Activated CD8-positive, alpha-beta memory T cell treated with anti-CD3 and anti-CD28 coated beads for 4 hours (primary cell): ENCODE measurements around the gene CFAP74.

Experiments
- DNase-seq, 2 donors: peaks; one replicate each; pipeline ENCODE4 v3.0.0-alpha.2; 2020; ENCODE audit warnings: low read depth in 2 of 2

The CFAP74 gene

DNA sequence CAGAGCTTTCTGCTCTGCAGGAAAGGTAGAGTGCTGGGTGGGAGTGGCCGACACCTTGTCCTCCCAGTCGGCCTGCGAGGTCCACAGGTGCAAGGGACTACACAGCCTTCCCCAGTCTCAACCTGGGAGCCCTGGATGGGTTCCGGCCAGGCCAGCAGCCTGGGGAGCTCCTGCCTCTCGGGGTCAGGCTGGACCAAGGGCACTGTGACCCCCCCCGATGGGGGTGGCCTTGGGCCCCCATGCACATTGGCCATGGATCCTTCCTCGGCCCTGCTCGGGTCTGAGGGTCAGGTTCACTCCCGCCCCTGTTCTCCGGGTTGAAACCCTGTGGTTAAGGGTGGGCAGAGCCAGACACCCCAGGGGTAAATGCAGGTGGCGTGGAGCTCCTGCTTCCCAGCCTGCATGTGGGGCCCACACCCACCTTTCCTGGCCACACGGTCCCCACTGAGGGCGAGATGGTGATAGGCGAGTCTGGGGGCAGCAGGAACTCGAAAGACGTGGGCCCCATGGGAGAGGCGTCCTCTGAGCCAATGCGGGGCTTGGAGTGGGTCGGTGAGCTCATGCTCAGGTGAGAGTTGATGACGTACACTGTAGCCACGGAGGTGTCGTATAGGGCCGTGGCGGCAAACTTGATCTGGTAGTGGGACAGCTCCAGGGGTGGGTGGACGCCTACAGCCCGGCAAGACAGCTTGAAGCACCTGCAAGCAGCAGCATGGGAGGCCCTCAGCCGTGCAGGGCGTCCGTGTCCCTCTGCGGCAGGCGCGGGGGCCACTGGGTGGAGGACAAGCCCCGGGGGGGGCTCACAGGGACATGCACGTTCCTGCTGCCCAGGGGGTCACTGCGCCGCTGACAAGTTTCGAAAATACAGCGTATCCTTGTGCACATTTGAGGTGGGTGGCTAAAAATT is 73.7 kb downstream of the CFAP74 start:
- DNase-seq = no peak

DNA sequence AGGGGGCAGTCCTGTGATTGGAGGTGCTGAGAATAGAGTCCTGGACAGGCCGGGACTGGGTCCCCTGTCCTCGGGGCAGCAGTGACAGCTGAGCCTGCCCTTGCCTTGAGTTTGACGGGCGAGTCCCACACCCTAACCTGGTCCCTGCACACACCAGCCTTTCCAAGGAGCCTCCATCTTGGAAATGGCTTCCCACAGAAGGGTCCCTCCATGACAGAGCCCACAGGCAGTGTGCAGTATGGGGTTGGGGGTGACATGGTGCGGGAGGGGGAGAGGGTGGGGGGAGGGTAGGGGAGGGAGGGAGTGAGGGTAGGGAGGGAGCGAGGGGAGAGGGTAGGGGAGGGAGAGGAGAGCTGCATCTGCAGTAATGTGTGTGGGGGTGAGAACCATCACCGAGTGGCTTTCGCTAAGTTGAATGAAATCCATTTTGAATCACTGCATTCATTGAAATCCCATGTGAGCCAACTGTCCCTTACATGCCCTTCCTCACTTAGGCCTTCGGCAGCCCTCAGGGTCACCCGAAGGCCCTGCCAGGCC is 74.4 kb downstream of the CFAP74 start:
- DNase-seq = no peak

DNA sequence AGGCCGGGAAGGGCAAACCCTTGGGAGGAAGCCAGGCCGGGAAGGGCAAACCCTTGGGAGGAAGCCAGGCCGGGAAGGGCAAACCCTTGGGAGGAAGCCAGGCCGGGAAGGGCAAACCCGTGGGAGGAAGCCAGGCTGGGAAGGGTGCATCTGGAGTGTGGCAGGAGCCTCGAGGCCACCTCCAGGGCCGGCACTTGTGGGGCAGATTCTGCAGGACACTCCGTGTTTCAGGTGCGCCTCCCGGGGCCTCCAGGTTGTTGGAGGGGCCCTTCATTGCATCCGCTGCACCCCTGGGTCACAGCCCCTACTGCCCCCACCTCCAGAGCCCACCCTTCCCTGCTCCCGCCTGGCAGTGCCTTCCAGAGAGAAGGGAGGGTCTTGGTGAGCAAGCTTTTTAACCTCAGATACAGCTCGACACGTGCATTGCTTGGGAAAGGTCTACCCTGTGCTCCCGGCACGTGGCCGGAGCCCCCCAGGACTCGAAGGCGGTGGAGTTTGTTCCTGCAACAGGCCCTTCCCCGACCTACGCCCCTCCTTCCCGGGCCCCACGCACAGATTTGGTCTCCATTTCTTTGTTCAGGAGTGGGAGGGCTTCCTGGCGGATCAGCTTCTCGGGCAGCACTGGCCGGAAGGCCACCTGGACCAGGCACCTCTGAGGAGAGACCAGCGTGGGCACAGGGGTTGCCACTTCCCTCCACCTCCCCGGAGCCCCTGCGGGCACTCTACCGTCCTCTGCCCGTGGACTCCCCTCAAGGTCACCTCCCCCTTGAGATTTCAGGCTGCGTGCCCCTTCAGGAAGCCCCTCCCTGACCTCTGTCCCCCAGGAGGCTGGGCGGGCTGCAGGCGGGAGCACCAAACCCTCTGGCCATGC is 75.1 kb downstream of the CFAP74 start:
- DNase-seq = no peak

DNA sequence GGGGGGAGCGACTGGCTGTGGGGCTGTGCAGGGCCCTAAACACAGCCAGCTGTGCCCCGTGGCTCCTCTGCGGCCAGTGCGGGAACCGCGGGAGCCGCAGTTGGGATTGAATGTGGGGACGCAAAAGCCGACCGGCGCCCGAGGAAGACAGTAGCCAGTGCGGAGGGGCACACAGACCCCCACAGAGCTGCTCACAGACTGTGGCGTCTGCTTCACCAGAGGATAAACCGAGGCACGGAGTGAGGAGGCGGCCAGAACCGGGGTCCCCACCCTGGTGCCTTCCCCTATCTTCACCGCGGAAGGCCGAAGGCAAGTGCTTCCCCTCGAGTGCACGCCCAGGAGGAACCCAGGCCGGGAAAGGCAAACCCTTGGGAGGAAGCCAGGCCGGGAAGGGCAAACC is 75.8 kb downstream of the CFAP74 start:
- DNase-seq = no peak

DNA sequence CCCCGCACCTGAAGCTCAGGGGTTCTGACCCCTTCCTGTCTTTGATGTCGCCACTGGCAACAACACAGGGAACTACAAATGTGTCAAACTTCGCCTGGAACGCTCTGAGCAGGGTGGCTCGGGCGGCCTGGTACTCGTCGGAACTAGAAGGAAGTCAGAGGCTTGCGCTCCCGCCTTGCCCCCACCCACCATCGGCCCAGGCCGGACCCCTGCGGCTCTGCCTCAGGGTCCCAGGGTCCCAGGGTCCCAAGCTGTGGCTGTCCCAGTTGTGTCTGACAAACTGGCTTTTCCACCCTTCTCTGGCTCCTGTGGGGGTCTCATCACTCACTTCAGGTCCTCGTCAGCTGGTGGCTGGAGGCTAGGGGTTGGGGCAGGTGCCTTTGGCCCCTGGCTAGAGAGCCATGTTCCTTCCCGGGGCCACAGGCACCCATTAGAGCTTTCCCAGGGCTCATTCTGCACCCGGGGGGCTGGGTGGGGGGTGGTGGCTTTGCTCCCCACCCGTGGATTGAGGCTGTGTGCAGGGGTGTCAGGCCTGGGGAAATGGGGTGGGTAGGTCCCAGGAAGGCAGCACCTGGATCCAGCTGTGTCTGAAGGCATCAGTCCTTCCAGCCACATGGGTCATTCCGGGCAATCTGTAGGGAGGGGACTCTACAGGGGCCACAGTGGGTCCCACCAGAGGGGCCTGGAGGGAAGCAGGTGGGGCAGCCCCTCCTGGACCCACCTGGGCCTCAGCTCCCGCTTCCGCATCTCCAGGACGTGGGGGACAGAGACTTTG is 76.5 kb downstream of the CFAP74 start:
- DNase-seq = no peak

DNA sequence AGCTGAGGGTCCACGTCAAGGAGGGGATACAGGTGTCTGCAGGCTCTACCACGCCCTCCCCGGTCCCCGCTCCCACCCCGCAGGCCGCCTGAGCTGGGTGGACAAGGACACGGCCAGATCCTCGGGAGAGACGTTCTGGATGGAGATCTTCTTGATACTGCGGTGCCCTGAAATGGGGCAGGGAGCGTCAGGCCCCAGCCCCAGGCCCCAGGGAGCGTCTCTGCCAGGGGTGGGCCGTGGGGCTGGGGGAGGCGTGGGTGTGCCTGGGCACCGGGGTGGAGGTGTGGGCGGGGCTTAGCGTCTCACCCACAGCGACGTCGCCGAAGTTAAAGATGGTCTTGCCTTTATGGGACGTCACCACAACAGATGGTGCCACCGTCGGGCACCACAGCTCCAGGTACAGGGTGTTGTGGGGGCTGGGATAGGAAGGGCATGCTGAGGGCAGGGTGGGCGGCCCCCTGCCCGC is 77.2 kb downstream of the CFAP74 start:
- no peak for DNase-seq

DNA sequence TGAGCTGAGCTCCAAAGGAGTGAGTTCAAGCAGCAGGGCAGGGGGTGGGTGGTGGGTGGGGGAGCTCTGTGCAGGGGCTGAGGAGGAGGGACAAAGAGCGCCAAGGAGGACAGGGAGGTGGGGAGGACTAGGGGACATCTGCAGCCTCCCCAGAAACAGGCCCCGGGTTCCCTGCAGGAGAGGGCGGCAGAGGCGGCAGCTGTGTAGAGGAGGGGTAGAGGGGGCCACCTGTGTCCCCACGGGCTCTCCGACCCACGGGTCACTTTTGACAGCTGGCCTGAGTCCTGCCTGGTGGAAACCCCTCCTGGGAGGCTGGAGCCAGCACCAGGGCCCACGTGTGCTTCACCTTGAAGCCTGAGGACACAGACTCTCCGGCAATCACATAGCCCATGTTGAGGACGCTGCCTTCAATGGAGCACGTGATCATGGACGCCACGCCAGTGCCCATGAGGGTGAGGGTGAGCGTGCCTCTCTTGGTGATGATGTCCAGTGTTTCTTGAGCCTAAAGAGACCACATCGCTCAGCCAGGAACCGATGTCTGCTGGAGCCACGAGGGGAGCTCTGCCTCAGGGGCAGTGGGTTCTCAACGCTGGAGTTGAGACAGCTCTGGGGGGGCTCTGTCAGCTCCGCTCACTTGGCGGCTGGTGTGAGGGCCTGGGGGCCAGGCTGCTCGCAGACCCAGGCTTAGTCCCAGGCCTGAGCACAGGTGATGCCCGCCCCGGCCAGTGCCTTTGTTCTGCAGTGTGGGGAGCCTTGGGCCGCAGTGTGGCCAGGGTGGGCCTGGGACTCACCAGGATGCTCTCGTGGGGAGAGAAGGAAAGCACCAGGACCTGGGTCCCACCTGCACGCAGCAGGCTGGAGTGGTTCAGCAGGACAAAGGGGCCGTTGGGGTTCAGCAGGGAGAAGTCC is 77.9 kb downstream of the CFAP74 start:
- no peak for DNase-seq

DNA sequence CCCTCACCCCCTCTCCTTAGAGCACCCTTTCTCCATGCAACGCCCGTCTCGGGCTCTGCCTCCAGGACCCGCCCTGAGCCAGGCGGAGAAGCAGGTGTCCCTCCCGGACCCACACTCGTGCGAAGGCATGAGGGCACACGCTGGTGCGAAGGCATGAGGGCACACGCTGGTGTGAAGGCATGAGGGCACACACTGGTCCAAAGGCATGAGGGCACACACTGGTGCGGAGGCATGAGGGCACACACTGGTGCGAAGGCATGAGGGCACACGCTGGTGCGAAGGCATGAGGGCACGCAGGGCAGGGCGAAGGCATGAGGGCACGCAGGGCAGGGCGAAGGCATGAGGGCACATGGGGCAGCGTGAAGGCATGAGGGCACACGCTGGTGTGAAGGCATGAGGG is 78.7 kb downstream of the CFAP74 start:
- DNase-seq = no peak

DNA sequence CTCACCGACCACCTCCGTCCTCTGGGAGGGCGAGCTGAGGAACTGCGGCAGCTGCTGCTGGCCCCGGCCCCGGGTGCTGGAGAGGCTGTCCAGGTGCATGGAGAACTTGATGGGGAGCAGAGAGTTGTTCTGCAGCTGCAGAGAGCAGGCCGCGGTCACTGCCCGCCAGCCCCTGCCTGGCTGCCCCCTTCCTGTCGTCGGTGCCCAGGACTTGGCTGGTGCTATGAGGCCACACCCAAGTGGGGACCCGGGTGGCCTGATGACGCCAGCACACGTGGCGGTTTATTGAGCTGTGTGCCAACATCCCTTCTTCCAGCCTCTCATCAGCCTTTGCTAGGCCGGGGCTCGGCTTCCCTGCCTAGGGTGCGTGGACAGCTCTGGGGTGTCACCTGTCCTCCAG is 79.2 kb downstream of the CFAP74 start:
- DNase-seq = no peak

DNA sequence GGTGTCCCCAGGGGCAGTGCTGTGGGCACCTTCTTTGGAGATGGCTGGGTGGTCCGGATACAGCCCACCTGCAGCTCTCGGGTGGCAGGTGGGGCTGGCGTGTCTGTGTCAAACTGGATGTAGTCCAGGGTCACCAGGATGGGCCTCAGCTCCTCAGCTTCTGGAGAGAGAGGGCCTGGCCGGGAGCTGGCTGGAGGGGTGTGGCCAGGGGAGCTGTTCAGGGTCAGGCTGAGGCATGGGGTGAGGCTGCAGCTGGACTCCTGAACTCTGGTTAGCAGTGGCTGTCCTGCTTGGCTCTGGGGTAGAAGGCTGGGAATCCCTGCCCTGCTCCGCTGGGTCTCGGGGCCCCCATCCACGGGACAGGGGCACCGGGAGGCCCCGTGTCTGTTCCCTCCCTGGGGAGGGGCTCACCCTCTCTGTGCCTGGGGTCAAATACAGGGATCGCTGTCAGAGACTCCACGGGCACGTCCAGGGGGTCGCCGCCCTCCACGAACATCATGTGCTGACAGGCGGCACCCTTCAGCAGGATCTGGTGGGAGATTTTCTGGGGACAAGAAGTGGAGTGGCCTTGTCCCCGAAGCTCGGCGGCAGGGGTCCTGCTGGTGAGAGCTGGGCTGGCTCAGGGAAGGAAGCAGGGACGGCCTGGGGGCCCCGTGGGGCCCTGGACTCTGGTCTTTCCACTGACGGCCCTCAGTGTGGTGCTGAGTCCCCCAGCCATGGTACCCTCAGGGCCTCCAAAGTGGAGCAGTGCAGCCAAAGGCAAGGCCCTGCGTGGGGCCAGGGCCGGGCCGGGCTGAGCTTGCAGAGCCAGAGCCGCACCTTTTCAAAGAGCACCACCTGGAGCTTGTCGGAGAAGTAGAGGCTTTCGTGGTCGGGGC is 80.4 kb downstream of the CFAP74 start:
- no peak for DNase-seq

DNA sequence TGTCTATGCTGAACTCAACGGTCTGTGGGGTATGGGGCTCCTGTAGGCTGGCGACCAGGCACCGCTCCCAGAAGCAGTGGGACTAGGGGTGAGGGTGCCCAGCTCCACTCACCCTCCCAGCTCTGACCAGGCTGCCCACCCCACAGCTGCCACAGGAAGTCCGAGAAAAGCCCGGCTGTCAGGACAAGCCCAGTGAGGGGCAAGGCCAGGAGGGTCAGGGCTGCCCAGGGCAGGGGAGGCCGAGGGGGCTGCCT is 81.0 kb downstream of the CFAP74 start:
- no peak for DNase-seq

DNA sequence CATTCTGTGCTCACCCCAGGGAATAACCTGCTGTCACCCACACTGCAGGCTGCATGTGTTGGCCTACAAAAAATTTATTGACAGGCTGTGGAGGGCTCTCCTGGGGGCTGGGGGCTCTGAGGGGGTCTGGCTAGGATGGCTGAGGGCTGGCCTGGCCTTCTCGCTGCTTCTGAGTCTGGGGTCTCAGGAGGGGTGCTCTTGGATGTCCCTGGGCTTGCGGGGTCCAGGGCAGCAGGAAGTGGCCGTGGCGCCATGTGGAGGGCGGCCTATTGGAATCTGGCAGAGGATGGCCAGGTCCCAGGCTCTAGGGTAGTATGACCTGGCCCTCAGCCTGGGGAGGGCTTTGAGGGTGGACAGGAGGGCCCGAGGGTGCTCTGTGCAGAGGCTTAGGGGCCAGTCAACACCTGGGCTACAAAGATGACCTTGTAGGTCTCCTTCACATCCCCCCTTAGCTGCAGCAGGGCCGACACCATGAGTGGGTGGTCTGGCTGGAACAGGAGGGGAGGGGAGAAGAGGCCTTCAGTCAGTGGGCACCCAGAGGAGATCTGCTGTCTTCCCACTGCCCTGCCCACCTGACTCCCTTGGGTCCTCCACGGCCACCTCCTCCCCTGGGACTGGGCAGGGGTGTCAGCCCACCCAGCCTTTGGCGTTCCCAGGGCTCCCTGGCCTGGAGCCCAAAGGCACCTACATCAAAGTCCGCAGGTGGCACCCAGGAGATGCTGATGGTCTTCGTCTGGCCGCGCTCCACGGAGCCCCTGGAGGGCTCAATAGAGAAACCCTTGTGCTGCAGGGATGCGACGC is 81.5 kb downstream of the CFAP74 start:
- DNase-seq = no peak

DNA sequence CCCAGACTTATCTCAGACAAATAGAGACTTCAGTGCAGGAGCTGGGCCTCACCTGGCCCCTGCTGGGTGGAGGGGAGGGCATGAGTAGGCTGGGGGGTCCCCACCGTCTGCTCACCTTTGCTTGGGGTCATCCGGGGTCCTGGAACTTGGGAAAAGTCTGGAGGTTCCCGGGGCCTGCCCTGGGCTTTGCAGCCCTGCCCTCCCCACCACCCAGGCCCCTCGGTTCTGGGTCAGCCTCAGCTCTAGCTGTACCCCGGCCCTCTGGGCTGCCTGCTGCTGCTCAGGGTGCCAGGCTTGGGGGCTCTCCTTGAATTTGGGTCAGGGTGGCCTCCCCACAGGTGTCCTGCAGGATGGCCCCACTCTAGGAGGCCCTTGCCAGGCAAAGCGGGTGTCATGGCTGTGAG is 82.1 kb downstream of the CFAP74 start:
- no peak for DNase-seq

DNA sequence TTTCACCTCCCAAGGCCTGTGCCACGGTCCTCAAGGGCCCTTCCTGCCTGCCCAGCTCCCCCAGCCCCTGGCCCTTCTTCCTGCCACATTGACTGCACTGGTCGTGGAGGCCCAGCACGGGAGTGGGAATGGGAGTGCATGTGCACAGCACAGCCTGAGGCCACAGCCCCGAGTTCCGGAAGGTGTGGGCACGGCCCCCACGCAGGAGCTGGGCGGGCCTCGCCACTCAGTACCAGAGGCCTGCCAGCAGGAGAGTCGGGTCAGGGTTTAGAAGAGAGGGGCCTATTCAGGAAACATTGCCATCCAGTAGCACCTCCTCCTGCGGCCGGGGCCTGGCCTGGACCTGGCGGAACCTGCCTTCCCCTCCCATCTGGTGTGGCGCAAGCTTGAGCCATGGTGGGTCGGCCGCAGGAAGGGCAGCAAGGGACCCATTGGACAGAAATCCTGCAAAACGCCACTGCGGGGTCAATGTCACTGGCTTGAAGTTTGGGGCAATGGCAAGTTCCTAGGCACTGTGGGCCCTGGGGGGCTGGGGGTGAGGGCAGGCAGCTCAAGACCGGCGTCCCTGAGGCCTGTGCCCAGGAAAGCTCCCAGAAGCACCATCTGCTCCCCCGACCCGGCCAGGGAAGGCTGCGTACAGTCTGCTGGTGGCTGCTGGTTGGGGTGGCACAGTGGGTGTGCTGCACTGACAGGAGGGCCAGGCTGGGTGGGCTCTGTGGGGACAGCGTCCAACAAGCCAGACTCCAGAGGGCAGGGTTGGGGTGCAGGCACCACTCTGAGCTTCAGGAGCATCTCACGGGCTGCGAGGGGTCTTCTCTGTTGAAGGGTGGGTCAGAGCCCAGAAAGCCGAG is 82.8 kb downstream of the CFAP74 start:
- no peak for DNase-seq

DNA sequence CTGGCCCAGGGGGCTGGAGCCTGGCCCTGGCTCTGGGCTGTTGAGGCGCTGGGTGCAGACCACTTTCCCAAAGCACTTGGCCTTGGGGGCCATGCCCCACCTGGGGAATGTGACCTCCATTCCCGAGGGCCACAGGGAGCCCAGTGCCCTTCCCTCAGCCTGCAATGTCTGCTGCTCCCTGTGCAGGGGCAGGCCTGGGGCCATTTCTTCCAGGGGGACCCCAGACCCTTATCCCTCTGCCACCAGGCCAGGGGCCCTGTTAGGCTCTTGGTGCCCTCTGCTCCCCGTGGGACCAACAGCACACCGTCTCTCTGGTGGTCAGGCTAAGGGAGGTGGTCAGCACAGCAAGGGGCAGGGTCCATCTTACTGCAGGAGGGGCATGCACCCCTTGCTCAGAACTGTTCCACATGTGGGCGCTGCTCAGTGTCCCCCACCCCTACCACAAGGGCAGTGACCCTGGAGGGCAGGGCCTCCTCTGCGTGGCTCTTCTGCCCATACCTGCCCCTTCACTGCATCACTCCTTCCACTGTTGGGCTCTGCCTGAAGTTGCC is 83.5 kb downstream of the CFAP74 start:
- DNase-seq = no peak

DNA sequence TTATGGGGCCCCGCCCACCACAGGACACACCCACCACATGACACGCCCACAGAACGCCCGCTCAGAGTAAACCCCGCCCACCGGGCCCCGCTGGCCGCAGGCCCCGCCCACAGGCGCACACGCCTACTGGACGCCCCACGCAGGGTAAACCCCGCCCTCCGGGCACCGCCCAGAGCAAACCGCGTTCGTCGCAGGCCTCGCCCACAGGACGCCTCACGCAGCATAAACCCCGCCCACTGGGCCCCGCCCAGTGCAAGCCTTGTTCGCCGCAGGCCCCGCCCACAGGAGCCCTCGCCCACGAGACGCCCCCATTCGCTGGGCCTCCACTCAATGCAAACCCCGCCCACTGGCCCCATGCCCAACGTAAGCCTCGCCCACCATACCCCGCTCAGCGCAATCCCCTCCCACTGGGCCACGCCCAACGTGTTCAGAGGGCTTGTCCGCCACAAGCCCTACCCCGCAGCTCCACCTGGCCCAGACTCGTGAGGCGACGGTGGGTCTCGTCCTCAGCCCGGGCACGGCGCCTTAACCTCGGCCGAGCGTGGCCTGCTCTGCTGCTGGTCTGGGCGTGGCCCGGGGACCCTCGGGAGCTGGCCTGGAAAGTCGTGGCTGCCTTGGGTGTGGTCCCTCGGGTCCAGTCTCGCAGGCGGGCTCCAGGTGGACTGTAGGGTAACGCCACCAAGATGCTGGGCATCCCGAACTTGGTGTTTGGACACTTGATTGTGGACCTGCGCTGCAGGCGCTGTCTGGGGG is 84.1 kb downstream of the CFAP74 start:
- DNase-seq = peak; percentile 98 to 99

DNA sequence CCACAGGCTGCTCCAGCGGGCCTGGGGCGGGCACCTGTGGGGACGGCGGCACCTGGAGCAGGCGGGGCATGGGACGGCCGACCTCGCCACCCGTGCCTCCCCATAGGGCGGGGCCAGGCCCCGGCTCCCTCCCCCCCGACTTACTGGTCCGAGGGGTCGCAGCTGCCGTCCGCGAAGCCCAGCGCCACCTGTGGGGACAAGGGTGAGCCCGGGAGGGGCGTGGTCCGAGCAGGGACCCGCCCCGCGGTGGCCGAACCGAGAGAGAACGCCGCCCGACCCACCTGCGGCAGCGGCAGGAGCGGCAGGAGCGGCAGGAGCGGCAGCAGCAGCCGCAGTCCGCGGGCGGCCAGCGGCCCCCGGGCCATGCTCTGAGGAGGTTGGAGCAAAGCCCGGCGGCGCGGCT is 84.7 kb downstream of the CFAP74 start, which contains the start of gene TMEM52:
Gene TMEM52 (minus strand): TSS at position 379 of the 403 bp plus-strand sequence. CDS start 14 bp downstream, at position 365.
- DNase-seq = no peak
